Mesenteric fat pad (tissue), 1 donor: ENCODE data around the gene TNS3. TPM values are rescaled to one million over a fixed set of nuclear protein-coding genes. Genes with fewer than 3 reads are reported as not detected.

Experiments
- DNase-seq: peaks from one replicate; pipeline ENCODE4 v3.0.0-alpha.2; 2020; ENCODE audit warnings: low spot score
- total RNA-seq: library from RNA; stranded (reverse); fragmentation: NEBNext Ultra II Directional; extraction: Animal tissue kit (Norgen Biotek cat#: 25700); gene quantifications from one replicate; pipeline ENCODE4 v1.2.1, GENCODE V29; 2021
- donor health status: DM: yes; HTN: yes; CAD: no.

The TNS3 gene
- total RNA-seq, 1 donor from 2014 or later: 152 TPM

- DNase-seq: no peak
These were observed 308.8 kb downstream of the TNS3 start for GRCh38 chr7:47273088-47273487.

- DNase-seq: no peak
These were observed 310.2 kb downstream of the TNS3 start for GRCh38 chr7:47271749-47272148.

- DNase-seq: peak; percentile 33
These were observed 312.8 kb downstream of the TNS3 start for GRCh38 chr7:47268851-47269836.

GRCh38 chr7:47267346-47267745 lies 314.6 kb downstream of the TNS3 start:
- peak; percentile 76 for DNase-seq

- DNase-seq: peak; percentile 88
These were observed 315.1 kb downstream of the TNS3 start for GRCh38 chr7:47266799-47267198.

GRCh38 chr7:47266131-47266706 lies 315.7 kb downstream of the TNS3 start:
- peak; percentile 73 for DNase-seq

- no peak for DNase-seq
These were observed 316.3 kb downstream of the TNS3 start for GRCh38 chr7:47265621-47266020.

GRCh38 chr7:47264021-47264651 lies 317.8 kb downstream of the TNS3 start:
- DNase-seq: no peak

GRCh38 chr7:47262881-47263280 lies 319.0 kb downstream of the TNS3 start:
- DNase-seq: peak; percentile 45

- peak; percentile 43 for DNase-seq
These were observed 319.8 kb downstream of the TNS3 start for GRCh38 chr7:47262160-47262559.

- no peak for DNase-seq
These were observed 321.6 kb downstream of the TNS3 start for GRCh38 chr7:47260270-47260669.

GRCh38 chr7:47259682-47260081 lies 322.2 kb downstream of the TNS3 start:
- no peak for DNase-seq

GRCh38 chr7:47258798-47259197 lies 323.1 kb downstream of the TNS3 start:
- DNase-seq: no peak

GRCh38 chr7:47256016-47256415 lies 325.9 kb downstream of the TNS3 start:
- no peak for DNase-seq

GRCh38 chr7:47255441-47255840 lies 326.5 kb downstream of the TNS3 start:
- no peak for DNase-seq

GRCh38 chr7:47255007-47255406 lies 326.9 kb downstream of the TNS3 start:
- DNase-seq: no peak

GRCh38 chr7:47254081-47254977 lies 327.6 kb downstream of the TNS3 start:
- DNase-seq: peak; percentile 96

GRCh38 chr7:47253650-47254080 lies 328.2 kb downstream of the TNS3 start:
- DNase-seq: no peak

- no peak for DNase-seq
These were observed 329.2 kb downstream of the TNS3 start for GRCh38 chr7:47252675-47253074.

- no peak for DNase-seq
These were observed 332.6 kb downstream of the TNS3 start for GRCh38 chr7:47249361-47249760.

GRCh38 chr7:47248797-47249196 lies 333.1 kb downstream of the TNS3 start:
- DNase-seq: no peak
